ENCODE data around the gene PPP2R1A.
"Not testable (repeated sequence)": the region's sequence is repeated elsewhere in the genome, so short reads cannot be mapped to it uniquely, and the experiment has no call there.

Gene PPP2R1A

GRCh38 chr19:52231154-52231910 is 41.5 kb downstream of the PPP2R1A start:
- intact Hi-C loops (cut with DNase I): no loop called here
- DNase-seq: peak in 2 of 42 donors; percentile 6 to 35

GRCh38 chr19:52234406-52234805 is 44.6 kb downstream of the PPP2R1A start:
- intact Hi-C loops (cut with DNase I): no loop called here
- no peak for DNase-seq

DNA sequence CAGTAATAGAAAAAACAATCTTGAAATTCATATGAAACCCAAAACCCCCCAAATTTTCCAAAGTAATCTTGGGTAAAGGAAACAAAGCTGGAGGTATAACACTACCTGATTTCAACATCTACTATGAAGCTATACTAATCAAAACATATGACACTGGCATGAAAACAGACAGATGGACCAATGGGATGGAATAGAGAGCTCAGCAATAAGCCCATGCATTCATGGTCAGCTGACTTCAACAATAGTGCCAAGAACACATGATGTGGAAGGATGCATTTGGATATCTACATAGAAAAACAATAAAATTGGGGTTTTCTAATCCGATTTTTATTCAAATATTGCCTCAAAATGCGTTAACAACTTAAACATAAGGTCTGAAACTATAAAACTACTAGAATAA is 47.3 kb downstream of the PPP2R1A start:
- DNase-seq: no peak
- intact Hi-C loops (cut with DNase I): loop anchor here (2.0 kb wide), 1 partner anchor 98 kb away; the partner anchor contains the start of gene ZNF616

- DNase-seq: peak in 41 of 42 donors; percentile 43 to 88 (median 67)
- intact Hi-C loops (cut with DNase I): loop anchor here (2.0 kb wide), 1 partner anchor 99 kb away; the partner anchor contains the start of gene ZNF616
Observed at GRCh38 chr19:52237771-52238400, 48.0 kb downstream of the PPP2R1A start.

DNA sequence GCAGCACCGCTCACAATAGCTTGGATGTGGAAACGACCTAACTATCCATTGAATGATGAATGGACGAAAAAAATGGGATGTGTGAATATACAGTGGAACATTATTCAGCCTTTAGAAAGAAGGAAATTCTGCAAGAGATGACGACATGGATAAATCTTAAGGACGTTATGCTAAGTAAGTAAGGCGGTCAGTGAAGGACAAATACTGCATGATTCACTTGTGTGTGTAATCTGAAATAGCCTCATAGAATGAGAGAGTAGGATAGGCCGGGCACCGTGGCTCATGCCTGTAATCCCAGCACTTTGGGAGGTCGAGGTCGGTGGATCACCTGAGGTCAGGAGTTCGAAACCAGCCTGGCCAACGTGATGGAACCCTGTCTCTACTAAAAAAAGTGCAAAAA is 54.2 kb downstream of the PPP2R1A start:
- DNase-seq: no peak
- intact Hi-C loops (cut with DNase I): no loop called here

DNA sequence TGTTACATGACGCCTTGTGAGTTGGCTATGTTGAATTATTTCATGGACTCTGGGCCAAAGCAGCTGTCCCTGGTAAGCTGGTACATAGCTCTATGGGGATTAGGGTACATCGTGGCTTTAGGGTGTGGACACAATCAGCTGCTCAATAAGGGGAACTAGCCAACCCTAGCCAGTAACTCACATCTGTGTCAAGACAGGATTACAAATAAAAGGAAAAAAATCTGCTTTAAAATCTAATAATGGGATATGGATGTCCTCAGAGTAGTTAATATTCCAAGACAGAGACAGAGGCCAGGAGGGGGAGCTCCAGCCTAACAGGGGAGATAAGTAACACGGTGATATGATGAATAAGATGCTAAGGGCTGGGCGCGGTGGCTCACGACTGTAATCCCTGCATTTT is 58.4 kb downstream of the PPP2R1A start:
- DNase-seq: peak in 40 of 42 donors; percentile 9 to 75 (median 45)

GRCh38 chr19:52258426-52258825 is 68.6 kb downstream of the PPP2R1A start:
- intact Hi-C loops (cut with DNase I): no loop called here
- no peak for DNase-seq

More for the DNA sequence above, 58.4 kb downstream of the PPP2R1A start:
- intact Hi-C loops (cut with DNase I): no loop called here

- DNase-seq; intact Hi-C loops (cut with DNase I): not testable (repeated sequence)
Observed at GRCh38 chr19:52265556-52265955, 75.7 kb downstream of the PPP2R1A start.

DNA sequence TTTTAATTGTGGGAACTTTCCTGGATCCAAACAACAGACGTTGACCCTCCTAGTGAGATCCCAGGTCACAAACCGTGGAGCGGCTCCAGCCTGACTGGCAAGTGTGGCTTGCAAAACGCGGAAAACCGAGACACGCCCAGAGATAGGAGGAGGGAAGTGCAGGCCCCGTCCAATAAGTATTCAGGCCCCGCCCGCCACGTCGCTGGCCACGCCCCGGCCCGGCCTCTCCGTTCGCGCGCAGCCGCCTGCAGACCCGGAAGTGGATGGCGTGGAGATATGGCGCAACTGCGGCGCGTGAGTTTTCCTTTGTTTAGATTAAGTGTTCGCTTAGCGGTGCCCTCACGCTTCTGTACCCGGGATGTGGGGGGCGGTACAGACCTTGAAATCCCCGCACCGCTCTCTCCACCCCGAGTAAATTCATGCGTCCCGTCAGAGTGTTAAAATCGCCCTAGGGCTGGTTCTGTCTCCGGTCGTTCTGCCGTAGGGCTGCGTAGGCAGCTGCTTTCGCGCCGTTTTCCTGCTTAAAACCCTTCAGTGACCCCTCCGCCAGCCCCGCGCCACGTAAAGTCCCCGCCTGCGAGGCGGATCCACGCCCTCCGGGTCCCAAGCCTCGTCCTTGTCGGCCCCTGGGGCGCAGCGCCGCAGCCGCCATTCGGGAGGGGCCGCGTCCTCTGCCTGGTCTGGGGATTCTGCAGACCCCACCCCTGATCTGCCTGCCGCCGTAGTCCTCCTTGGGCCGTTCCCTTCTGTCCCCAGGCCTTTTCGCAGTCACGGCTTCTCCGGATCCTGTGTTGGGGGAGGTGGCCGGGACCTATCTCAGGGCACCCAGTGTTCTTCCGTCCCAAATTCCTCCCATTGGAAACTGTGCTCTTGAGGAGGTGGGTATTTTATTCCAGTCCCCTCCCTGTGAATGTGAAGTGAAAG is 79.7 kb downstream of the PPP2R1A start, which contains the start of gene ZNF766:
TSS of gene ZNF766 (plus strand) at position 250 of the 924 bp plus-strand sequence. CDS start at position 277, 27 bp downstream.
- intact Hi-C loops (cut with DNase I): no loop called here
- peak; percentile 95 to 99 (median 97) for DNase-seq

DNA sequence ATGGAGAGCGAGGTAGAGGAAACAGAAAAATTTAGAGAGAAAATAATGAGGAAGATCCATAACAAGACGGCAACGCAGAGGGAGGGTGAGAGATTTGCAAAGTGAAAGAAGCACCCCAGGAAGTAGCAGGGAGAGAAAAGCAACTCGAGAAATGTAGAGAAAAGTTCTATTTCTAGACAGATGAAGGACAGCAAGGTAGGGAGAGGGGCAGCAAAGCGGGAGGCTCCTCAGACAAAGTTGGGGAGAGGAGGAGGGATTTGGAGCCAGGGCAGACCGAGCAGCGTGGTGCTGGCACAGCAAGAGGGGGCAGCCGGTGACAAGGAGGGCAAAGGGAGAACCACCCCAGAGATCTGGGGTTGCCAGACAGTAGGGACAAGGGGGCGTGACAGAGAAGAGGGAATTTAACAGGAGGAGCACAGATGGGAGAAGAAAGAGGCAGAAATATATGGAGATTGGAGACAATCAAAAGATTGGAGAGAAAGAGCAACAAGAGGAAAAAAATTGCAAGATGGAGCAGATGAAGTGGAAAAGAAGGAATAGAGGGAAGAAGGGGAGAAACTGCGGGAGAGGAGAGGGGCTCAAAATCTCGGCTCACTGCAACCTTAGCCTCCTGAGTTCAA is 80.5 kb downstream of the PPP2R1A start:
- intact Hi-C loops (cut with DNase I): no loop called here
- peak in 13 of 42 donors; percentile 2 to 44 (median 13) for DNase-seq

DNA sequence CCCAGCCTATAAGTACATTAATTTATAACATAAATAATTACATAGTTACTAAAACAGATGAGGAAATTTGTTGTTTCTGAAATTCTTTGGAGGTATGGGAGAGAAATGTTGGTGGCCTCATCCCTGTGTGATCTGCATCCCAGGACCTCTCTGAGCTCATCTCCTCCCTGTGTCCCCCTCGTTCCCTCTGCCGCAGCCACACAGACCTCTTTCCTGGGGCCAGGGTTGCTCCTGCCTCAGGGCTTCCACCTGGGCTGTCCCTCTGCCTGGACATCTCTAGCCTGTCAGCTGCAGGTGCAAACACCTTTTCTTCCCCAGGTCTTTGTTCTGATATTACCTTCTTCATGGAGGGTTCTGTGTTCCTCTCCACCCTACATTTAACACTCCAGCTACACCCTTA is 83.4 kb downstream of the PPP2R1A start:
- intact Hi-C loops (cut with DNase I): no loop called here
- DNase-seq: peak in 1 of 42 donors; percentile 9

DNA sequence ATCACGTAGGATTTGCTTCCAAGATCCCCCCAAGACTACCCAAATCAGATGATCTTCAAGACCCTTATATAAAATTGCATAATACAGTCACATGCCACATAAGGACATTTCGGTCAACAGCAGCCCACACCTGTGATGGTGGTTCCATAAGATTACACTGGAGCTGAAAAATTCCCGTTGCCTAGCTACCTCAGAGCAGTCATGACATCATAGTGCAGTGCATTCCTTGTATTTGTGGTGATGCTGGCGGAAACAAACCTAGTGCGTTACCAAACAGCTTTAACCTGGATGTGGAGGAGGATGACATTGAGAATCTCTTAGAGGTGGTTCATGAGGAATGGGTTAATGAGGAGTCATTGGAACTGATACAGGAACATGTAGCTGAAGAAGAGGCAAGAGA is 84.3 kb downstream of the PPP2R1A start:
- DNase-seq: peak in 1 of 42 donors; percentile 14

GRCh38 chr19:52275988-52276387 is 86.1 kb downstream of the PPP2R1A start:
- intact Hi-C loops (cut with DNase I): no loop called here
- no peak for DNase-seq

More for the DNA sequence above, 84.3 kb downstream of the PPP2R1A start:
- intact Hi-C loops (cut with DNase I): no loop called here

DNA sequence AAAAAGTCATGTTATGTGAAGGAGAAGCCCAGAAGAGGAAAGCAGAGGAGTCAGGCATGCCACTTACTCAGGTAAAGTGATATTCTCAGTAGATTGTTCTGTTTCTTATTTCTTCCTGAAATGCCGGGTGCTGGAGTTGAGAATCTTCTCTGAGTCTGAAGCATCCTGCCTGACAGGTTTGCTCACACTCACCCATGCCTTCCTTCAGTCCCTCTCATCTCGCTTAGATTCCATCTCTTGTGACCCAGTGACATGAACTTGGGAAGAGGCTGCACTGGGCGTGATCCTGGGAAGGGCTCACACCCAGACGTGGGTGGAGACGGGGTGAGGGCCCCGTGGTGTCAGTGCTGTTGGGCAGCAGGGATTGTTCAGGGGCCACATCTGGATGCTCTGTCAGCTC is 87.6 kb downstream of the PPP2R1A start:
- peak in 1 of 42 donors; percentile 31 for DNase-seq
- intact Hi-C loops (cut with DNase I): no loop called here

All from head of caudate nucleus (tissue), 42 donors.